ENCODE data around the gene IL25.

Gene IL25

GRCh38 chr14:23359722-23360447 lies 12.7 kb upstream of the IL25 start:
- no peak overlapping the region for H3K4me3 ChIP-seq (replicated peaks in 1 of 2; ENCODE audit: low read depth in 2 of 2, low read length in 2 of 2)
- no peak for TF ChIP-seq CTCF (IDR thresholded peaks at IDR 0.05; ENCODE audit: low read depth, low read length)
- no peak for DNase-seq (ENCODE audit: low read depth in 2 of 2)

- TF ChIP-seq CTCF (IDR thresholded peaks at IDR 0.05; ENCODE audit: low read depth, low read length) = no peak
- no peak overlapping the region for H3K4me3 ChIP-seq (replicated peaks in 1 of 2; ENCODE audit: low read depth in 2 of 2, low read length in 2 of 2)
- DNase-seq (ENCODE audit: low read depth in 2 of 2) = no peak
Observed at GRCh38 chr14:23360496-23360895, 12.1 kb upstream of the IL25 start.

- peak; percentile 36 to 64 for DNase-seq (ENCODE audit: low read depth in 2 of 2)
- no peak overlapping the region for H3K4me3 ChIP-seq (replicated peaks in 1 of 2; ENCODE audit: low read depth in 2 of 2, low read length in 2 of 2)
- no peak for TF ChIP-seq CTCF (IDR thresholded peaks at IDR 0.05; ENCODE audit: low read depth, low read length)
Observed at GRCh38 chr14:23361320-23361719, 11.3 kb upstream of the IL25 start.

- H3K4me3 ChIP-seq (replicated peaks in 1 of 2; ENCODE audit: low read depth in 2 of 2, low read length in 2 of 2) = no peak overlapping the region
- no peak for DNase-seq (ENCODE audit: low read depth in 2 of 2)
- TF ChIP-seq CTCF (IDR thresholded peaks at IDR 0.05; ENCODE audit: low read depth, low read length) = no peak
Observed at GRCh38 chr14:23361763-23362162, 10.8 kb upstream of the IL25 start.

- DNase-seq (ENCODE audit: low read depth in 2 of 2) = peak in 1 of 2 donors; percentile 10
- no peak for TF ChIP-seq CTCF (IDR thresholded peaks at IDR 0.05; ENCODE audit: low read depth, low read length)
- no peak overlapping the region for H3K4me3 ChIP-seq (replicated peaks in 1 of 2; ENCODE audit: low read depth in 2 of 2, low read length in 2 of 2)
Observed at GRCh38 chr14:23362200-23362599, 10.4 kb upstream of the IL25 start.

- no peak for TF ChIP-seq CTCF (IDR thresholded peaks at IDR 0.05; ENCODE audit: low read depth, low read length)
- H3K4me3 ChIP-seq (replicated peaks in 1 of 2; ENCODE audit: low read depth in 2 of 2, low read length in 2 of 2) = peak overlapping the region; percentile 19 to 48
- DNase-seq (ENCODE audit: low read depth in 2 of 2) = no peak
Observed at GRCh38 chr14:23364164-23365035, 8.2 kb upstream of the IL25 start.
